ENCODE data around the gene PIAS1.
"Not testable (repeated sequence)": the region's sequence is repeated elsewhere in the genome, so short reads cannot be mapped to it uniquely, and the experiment has no call there.

PIAS1 gene

GRCh38 chr15:68187559-68187958 lies 133.4 kb downstream of the PIAS1 start:
- DNase-seq = no peak

DNA sequence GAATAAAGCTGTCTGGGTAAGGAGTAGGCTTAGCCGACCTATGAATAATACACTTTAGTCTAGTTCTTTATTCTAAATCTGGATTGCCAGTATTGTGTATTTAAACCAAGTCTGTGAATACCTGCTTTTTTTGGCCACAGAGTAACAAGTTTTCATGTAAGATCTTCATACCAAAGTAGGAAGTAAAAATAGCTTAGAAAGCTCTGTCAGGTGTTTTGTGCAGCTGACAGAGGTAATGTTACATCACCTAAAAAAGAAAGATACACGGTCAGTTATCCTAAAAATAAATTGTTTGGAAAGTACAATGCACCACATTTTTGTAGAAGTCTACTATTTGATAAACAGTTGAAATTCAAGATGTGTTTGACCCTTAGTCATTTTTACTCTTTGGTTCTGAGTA lies 134.5 kb downstream of the PIAS1 start:
- DNase-seq = no peak

- DNase-seq = no peak
Measured at GRCh38 chr15:68190048-68190447, 135.9 kb downstream of the PIAS1 start.

GRCh38 chr15:68191555-68191954 lies 137.4 kb downstream of the PIAS1 start:
- no peak for DNase-seq

DNA sequence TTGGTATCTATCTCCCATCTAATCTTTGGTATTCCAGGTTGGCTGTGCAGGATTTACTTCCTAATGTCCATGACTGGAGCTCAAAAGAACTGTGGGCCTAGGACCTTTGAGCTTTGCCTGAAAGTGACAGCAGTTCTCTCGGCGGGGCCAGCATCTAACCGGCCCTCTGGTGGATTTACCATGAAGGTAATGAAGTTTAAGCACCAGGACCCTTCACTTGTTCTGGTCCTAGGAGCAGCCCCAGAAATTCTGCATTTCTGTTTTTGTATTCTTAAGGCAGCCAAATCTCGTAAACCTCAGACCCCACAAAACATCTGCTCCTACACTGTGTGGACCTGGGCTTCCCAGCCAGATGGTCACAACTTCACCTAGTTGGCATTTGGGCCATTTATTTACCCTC lies 138.0 kb downstream of the PIAS1 start:
- DNase-seq = no peak

- no peak for DNase-seq
Measured at GRCh38 chr15:68192804-68193486, 138.8 kb downstream of the PIAS1 start.

GRCh38 chr15:68195336-68196112 lies 141.4 kb downstream of the PIAS1 start:
- no peak for DNase-seq

DNA sequence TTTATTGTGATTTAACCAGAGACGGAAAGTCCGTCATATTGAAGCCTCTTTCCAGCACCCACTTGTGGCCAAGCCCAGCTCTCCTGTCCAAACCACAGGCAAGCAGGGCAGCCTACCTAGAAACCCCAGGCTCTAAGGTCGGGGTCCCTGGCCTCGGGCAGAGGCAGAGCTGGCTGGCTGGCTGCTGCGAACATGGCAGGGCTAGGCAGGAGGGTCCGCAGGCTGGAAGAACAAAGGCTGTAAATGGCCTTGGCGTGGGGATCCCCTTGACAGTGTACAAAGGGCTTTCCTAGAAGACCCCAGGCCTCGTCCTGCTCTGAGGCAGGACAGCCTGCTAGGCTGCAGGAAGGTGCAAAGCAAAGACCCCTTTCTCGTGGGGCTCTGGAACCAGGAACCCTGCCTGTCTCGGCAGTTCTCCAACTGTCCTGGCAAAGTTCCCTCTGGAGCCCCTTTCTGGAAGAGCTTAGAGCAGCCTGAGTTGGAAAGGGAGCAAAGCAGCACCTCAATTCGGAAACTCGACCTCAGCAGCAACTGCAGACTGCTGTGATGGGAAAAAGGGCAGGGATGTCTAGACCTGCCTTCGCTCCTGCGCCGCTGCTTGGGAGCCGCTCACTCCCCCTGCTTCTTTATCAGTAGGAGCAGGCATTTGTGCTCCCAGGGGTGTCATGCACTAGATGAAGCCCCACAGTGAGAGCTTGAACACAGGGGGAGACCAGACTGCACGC lies 142.5 kb downstream of the PIAS1 start:
- DNase-seq = no peak

DNA sequence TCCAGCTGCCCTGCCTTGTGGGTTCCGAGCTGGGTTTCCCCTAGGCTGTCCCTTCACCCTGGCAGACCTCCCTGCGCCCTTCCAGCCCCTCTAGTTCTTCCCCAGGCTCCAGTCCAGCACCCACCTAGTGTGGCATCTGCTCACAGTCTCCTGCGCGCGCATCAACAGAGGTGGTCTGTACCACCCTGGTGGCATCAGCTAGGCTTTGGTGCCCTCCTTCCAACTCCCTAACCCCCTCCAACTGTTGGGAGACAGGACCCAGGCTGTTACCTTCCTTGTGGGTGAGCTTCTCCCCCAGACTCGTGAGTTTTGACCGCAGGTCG lies 143.0 kb downstream of the PIAS1 start:
- DNase-seq = no peak

GRCh38 chr15:68197661-68198437 lies 143.7 kb downstream of the PIAS1 start:
- no peak for DNase-seq

DNA sequence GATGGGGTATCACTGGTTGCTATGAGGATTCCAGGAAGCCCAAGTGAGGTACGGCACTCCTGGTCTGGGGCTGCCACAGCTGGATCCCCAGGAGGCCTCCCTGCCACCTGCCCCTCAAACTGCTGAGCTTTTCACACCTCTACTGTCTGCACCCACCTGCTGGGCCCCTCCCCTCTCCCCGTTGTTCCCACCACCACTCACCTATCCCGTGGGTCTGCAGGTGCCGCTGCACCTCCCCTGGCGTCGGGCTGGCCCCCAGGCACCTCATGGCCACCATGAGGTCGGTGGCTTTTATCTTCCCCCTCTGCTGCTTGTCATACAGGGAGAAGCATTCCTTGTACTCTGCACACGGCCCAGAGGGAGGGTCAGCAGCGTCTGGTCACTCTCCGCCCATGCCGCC lies 145.2 kb downstream of the PIAS1 start:
- DNase-seq = no peak

GRCh38 chr15:68200016-68200861 lies 146.1 kb downstream of the PIAS1 start:
- no peak for DNase-seq

DNA sequence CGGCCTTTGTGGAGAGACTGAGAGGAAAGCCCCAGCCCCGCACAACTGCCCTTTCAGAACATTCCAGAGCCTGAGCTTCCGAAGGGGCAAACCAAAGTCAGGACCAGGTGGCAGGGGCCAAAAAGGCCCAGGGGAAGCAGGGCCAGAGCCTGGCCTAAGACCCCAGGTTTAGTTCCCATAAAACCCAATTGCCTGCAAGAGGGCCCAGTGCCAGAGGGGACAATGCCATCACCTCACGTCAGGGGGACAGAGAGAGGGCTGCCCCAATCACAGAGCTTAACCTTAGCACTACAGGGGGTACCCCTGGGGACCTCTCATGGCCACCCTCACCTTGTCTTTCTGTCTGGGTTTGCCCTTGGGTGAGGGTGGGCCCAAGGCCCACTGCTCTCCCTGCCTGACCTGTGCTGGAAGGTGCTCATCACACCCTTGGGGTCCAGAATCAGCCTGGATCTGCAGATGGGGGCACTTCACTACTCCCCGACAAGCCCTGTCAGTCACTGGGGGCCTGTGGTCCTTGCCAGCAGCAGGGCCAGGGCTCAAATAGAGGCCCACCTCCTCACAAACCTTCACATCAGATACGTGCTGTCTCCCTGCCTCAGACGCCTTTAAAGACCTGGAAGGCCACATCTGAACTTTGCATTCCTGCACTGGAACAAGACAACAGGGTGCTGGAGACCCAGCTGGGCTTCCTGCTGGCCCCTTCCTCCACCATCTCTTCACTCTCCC lies 147.2 kb downstream of the PIAS1 start:
- no peak for DNase-seq

DNA sequence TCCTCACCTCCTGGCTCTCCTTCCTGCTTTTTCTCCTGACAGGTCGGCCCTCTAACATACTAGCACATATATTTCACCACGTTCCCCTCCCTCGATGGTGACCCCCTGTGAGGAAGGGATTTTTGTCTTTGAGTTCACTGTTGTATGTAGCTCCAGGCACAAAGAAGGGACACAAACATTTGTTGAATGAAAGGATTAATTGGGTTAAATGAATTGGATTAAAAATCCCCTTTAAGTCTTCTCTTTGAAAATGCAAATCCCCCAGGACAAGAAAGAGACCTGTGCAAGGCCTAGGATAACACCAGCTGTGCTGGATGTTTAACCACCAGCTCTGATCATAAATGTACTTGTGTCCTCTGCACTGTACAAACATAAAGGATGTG lies 147.8 kb downstream of the PIAS1 start:
- DNase-seq = no peak

GRCh38 chr15:68202994-68203393 lies 148.9 kb downstream of the PIAS1 start:
- DNase-seq = not testable (repeated sequence)

DNA sequence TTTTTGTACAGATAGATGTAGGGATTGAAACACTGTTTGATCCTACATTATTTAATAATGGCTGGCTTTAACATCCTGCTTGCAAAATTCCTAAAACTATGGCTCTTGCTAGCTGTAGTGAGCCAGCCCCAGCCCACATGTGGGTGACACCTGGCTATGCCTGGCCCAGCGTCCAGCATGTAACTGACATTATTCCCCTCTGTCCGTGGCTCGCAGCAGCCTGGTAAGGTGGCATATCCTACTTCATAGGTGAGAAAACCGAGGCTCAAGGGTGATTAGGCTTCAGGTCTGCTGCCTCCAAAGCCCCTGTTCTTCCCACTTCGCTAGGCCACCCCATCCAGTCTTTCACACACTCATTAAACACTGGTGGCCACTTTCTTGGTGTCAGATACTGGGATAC lies 149.4 kb downstream of the PIAS1 start:
- DNase-seq = no peak

- DNase-seq = no peak
Measured at GRCh38 chr15:68203956-68204355, 149.8 kb downstream of the PIAS1 start.

DNA sequence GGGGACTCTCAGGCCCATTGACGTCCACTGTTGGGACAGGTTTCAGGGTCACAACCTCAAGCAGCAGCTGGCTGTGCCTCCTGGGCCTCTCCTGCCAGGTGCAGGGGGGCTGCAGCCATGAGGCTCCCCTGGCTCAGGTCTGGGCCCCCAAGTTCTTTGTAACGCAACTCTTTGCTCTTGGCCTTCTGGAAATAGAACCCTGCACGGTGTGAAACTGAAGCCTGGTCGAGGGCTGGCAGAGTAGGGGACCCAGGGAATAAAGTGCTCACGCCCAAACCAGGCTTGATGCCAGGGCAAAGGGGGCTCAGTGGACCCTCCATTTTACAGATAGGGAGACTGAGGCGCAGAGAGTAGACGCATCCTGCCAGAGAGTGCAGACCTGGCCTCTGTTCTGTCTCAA lies 150.2 kb downstream of the PIAS1 start:
- no peak for DNase-seq

DNA sequence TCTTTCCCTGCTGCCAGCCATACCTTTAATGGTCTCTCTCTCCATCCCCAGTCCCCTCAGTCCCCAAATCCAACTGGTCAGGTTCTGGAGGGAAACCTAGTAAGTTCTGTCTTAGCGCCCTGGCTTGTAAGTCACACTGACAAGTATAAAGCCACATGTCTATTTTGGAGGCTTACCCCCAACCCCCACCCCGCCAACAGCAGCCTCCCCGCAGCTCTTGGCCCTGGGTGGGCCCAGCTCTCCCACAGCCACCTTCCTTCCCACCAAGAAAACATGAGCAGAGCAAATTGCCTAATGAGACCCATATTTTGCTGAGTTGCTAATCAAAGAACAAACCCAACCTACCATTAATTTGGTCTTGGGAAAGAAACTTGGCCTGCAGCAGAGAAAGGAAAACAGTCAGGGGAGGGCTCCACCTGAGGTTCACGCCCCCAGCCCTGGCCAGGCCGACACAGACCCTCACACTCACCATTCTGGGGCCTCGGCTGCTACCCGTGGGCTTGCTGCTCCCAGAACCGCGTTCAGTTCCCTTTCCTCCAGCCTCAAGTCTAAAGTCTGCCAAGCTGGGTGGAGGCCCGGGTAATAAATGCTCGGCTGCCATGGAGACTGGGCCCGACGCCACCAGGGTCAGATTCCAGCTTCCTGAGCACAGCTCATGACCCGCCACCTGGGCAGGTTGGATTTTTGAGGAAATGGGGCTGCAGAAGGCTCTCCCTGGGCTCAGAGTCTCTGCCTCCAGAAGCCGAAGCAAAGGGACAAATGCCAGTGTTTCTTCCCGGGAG lies 150.9 kb downstream of the PIAS1 start, which contains the start of gene CALML4:
Gene CALML4, minus strand, starts transcription at position 557 of the 782 bp plus-strand sequence. Its CDS starts 85 bp downstream, at position 472.
- no peak for DNase-seq

GRCh38 chr15:68205558-68205944 lies 151.4 kb downstream of the PIAS1 start:
- no peak for DNase-seq

All from activated CD4-positive, alpha-beta T cell treated with anti-CD3 and anti-CD28 coated beads, Interleukin-2, amount 50 U/mL, for 4 hours (primary cell).